ENCODE measurements around the gene HIRIP3.

Gene HIRIP3

DNA sequence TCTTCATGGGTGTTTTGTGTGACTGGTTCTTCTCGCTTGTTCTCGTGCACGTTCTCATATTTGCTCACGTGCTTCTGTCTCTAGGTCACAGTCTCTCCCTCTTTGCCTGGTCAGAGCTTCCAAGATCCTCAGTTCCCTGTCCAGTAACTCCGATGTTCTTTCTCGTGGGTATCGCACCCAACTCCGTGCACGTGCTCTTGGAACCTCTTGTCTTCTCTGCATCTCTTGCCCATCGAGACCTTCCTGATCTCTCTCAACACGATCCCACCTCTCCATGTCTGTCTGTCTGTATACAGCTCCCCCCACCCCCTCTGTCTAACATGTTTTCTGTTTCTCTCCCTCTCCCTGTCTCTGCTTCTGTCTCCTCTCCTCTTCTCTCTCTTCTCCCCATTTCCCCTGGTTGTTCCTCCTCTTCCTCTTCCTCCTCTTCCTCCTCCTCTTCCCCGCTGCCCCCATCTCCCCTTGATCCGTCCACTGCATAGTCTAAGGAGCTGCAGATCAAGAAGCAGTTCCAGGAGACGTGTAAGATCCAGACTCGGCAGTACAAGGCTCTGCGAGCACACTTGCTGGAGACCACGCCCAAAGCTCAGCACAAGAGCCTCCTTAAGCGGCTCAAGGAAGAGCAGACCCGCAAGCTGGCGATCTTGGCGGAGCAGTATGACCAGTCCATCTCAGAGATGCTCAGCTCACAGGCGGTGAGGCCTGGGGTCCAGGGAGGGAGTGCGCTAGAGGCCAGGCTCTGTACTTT, 6.1 kb downstream of the HIRIP3 start:
- H3K4me3 ChIP-seq (ENCODE audit: extremely low read depth, insufficient read depth, low read length, poor library complexity, severe bottlenecking), result no peak overlapping the region
- WGBS, 2 experiments (ENCODE audit: insufficient coverage in 2 of 2), result 96% methylated on average over 23 of the region's 23 CpGs
- H3K36me3 ChIP-seq (ENCODE audit: control insufficient read depth, insufficient read depth, low read length), result peaks cover 97% of the 10 kb centered on the region
- H3K27ac ChIP-seq (ENCODE audit: low read depth, low read length, severe bottlenecking), result no peak overlapping the region
- H3K9me3 ChIP-seq (ENCODE audit: control insufficient read depth, low read length), result no peaks in the 10 kb centered on the region
- no peaks in the 10 kb centered on the region for H3K4me1 ChIP-seq (ENCODE audit: control insufficient read depth, insufficient read depth, low read length, poor library complexity, severe bottlenecking)

DNA sequence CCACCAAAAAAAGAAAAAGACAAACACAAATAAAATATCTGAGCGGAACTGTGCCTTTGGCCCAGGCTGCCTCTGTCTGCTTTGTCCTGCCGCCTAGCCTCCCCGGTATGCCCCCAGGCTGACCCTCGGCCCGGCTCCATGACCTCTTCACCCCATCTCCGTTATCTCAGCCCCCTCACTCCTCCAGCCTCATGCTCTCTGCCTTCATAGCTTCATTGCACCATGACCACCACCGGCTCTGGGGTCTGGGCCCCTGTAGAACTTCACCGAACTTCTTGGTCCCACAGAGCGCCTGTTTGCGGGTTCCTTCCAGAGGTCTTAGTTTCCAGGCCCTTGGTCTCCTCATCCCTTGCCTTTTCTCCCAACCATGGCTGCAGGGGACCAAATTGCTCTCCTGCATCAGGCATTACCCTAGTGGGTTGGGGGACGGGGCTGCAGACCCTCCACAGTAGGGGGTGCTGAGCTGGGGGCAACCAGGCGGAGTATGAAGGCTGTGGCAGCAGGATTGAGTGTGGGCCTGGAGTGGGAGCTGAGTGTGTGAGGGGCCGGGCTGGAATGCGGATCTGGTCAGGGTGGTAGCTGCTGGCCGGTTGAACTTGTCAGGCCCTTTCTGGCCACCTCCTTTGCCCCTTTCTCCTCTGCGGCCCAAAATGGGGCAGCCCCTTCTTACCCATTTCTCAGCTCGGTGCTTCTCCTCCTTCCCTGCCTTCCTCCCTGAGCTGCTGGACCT, 6.9 kb downstream of the HIRIP3 start:
- WGBS, 2 experiments (ENCODE audit: insufficient coverage in 2 of 2), result 95 to 96% methylated on average over 13 to 16 of the region's 17 CpGs
- Histone ChIP-seq H3K36me3 (ENCODE audit: control insufficient read depth, insufficient read depth, low read length) (peaks cover 100% of the 10 kb centered on the region), H3K4me1 (ENCODE audit: control insufficient read depth, insufficient read depth, low read length, poor library complexity, severe bottlenecking) (no peaks in the 10 kb centered on the region), H3K4me3 (ENCODE audit: extremely low read depth, insufficient read depth, low read length, poor library complexity, severe bottlenecking) (no peak overlapping the region), H3K27ac (ENCODE audit: low read depth, low read length, severe bottlenecking) (no peak overlapping the region), H3K9me3 (ENCODE audit: control insufficient read depth, low read length) (no peaks in the 10 kb centered on the region)

GRCh38 chr16:29987371-29988085, 7.9 kb downstream of the HIRIP3 start:
- no peak overlapping the region for H3K4me3 ChIP-seq (ENCODE audit: extremely low read depth, insufficient read depth, low read length, poor library complexity, severe bottlenecking)
- no peak overlapping the region for H3K27ac ChIP-seq (ENCODE audit: low read depth, low read length, severe bottlenecking)
- H3K36me3 ChIP-seq (ENCODE audit: control insufficient read depth, insufficient read depth, low read length), result peaks cover 100% of the 10 kb centered on the region
- 94 to 96% methylated on average over 32 to 33 of the region's 35 CpGs for WGBS, 2 experiments (ENCODE audit: insufficient coverage in 2 of 2)
- H3K4me1 ChIP-seq (ENCODE audit: control insufficient read depth, insufficient read depth, low read length, poor library complexity, severe bottlenecking), result no peaks in the 10 kb centered on the region
- H3K9me3 ChIP-seq (ENCODE audit: control insufficient read depth, low read length), result no peaks in the 10 kb centered on the region

DNA sequence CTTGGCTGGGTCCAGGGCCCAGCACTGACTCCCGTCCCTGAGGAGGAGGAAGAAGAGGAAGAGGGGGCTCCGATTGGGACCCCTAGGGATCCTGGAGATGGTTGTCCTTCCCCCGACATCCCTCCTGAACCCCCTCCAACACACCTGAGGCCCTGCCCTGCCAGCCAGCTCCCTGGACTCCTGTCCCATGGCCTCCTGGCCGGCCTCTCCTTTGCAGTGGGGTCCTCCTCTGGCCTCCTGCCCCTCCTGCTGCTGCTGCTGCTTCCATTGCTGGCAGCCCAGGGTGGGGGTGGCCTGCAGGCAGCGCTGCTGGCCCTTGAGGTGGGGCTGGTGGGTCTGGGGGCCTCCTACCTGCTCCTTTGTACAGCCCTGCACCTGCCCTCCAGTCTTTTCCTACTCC, 8.5 kb downstream of the HIRIP3 start:
- peaks cover 100% of the 10 kb centered on the region for H3K36me3 ChIP-seq (ENCODE audit: control insufficient read depth, insufficient read depth, low read length)
- no peak overlapping the region for H3K4me3 ChIP-seq (ENCODE audit: extremely low read depth, insufficient read depth, low read length, poor library complexity, severe bottlenecking)
- H3K27ac ChIP-seq (ENCODE audit: low read depth, low read length, severe bottlenecking), result no peak overlapping the region
- no peaks in the 10 kb centered on the region for H3K9me3 ChIP-seq (ENCODE audit: control insufficient read depth, low read length)
- H3K4me1 ChIP-seq (ENCODE audit: control insufficient read depth, insufficient read depth, low read length, poor library complexity, severe bottlenecking), result no peaks in the 10 kb centered on the region
- WGBS, 2 experiments (ENCODE audit: insufficient coverage in 2 of 2), result 86 to 94% methylated on average over 1 to 3 of the region's 5 CpGs

DNA sequence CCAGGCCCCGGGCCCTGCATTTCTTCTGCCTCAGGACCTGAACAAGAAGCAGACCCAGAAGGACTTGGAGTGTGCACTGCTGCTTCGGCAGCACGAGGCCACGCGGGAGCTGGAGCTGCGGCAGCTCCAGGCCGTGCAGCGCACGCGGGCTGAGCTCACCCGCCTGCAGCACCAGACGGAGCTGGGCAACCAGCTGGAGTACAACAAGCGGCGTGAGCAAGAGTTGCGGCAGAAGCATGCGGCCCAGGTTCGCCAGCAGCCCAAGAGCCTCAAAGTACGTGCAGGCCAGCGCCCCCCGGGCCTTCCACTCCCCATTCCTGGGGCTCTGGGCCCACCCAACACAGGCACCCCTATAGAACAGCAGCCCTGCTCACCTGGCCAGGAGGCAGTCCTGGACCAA, 9.2 kb downstream of the HIRIP3 start:
- Histone ChIP-seq H3K36me3 (ENCODE audit: control insufficient read depth, insufficient read depth, low read length) (peaks cover 100% of the 10 kb centered on the region), H3K4me3 (ENCODE audit: extremely low read depth, insufficient read depth, low read length, poor library complexity, severe bottlenecking) (no peak overlapping the region), H3K9me3 (ENCODE audit: control insufficient read depth, low read length) (no peaks in the 10 kb centered on the region), H3K4me1 (ENCODE audit: control insufficient read depth, insufficient read depth, low read length, poor library complexity, severe bottlenecking) (no peaks in the 10 kb centered on the region), H3K27ac (ENCODE audit: low read depth, low read length, severe bottlenecking) (no peak overlapping the region)
- WGBS, 2 experiments (ENCODE audit: insufficient coverage in 2 of 2), result 93 to 96% methylated on average over 15 to 20 of the region's 20 CpGs

DNA sequence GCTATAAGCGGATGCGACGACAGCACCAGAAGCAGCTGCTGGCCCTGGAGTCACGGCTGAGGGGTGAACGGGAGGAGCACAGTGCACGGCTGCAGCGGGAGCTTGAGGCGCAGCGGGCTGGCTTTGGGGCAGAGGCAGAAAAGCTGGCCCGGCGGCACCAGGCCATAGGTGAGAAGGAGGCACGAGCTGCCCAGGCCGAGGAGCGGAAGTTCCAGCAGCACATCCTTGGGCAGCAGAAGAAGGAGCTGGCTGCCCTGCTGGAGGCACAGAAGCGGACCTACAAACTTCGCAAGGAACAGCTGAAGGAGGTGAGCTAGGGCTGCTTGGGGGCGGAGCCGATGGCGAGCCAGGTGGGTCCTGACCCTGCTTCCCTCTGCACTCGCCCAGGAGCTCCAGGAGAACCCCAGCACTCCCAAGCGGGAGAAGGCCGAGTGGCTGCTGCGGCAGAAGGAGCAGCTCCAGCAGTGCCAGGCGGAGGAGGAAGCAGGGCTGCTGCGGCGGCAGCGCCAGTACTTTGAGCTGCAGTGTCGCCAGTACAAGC, 10.1 kb downstream of the HIRIP3 start:
- Histone ChIP-seq H3K9me3 (ENCODE audit: control insufficient read depth, low read length) (no peaks in the 10 kb centered on the region), H3K4me3 (ENCODE audit: extremely low read depth, insufficient read depth, low read length, poor library complexity, severe bottlenecking) (no peak overlapping the region), H3K4me1 (ENCODE audit: control insufficient read depth, insufficient read depth, low read length, poor library complexity, severe bottlenecking) (no peaks in the 10 kb centered on the region), H3K36me3 (ENCODE audit: control insufficient read depth, insufficient read depth, low read length) (peaks cover 100% of the 10 kb centered on the region), H3K27ac (ENCODE audit: low read depth, low read length, severe bottlenecking) (no peak overlapping the region)
- 96% methylated on average over 23 to 27 of the region's 28 CpGs for WGBS, 2 experiments (ENCODE audit: insufficient coverage in 2 of 2)

- WGBS, 2 experiments (ENCODE audit: insufficient coverage in 2 of 2), result 97% methylated on average over 4 of the region's 5 CpGs; no CpG with 5 or more reads in 1 of the 2 experiments
- no peaks in the 10 kb centered on the region for H3K9me3 ChIP-seq (ENCODE audit: control insufficient read depth, low read length)
- H3K36me3 ChIP-seq (ENCODE audit: control insufficient read depth, insufficient read depth, low read length), result peaks cover 100% of the 10 kb centered on the region
- H3K27ac ChIP-seq (ENCODE audit: low read depth, low read length, severe bottlenecking), result no peak overlapping the region
- H3K4me1 ChIP-seq (ENCODE audit: control insufficient read depth, insufficient read depth, low read length, poor library complexity, severe bottlenecking), result no peaks in the 10 kb centered on the region
- no peak overlapping the region for H3K4me3 ChIP-seq (ENCODE audit: extremely low read depth, insufficient read depth, low read length, poor library complexity, severe bottlenecking)
These were observed 10.7 kb downstream of the HIRIP3 start for GRCh38 chr16:29984764-29985147.

DNA sequence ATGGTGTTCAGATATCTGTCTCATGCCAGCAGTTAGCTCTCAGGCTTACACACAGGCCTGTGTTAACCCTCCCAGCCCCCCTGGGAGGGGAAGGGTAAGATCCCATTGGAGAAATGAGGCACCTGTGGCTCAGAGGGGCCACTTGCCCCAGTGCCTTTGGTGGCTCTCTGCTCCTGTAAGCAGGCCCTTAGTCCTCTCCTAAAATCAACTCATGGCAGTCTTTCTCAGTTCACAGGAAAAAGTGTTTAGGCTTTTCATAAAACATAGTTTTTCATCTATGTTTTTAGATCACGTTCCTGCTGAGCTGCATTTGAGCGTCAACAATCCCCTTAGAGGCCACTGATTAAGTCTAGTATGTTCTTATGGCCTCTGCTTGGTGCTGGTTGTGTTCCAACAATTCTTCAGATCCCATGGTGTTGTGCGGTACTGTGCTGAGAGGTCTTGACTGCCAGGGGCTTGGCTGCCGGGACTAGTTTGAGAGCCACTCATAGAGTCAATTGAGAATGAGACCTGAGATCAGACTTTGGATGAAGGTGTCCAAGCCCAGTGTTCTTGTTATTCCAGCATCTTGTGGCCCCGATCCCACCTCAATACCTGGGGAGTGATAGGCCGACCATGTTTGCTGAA, 11.2 kb downstream of the HIRIP3 start:
- no peak overlapping the region for H3K27ac ChIP-seq (ENCODE audit: low read depth, low read length, severe bottlenecking)
- WGBS, 2 experiments (ENCODE audit: insufficient coverage in 2 of 2), result 89 to 96% methylated on average over 4 to 6 of the region's 6 CpGs
- peaks cover 100% of the 10 kb centered on the region for H3K36me3 ChIP-seq (ENCODE audit: control insufficient read depth, insufficient read depth, low read length)
- no peaks in the 10 kb centered on the region for H3K4me1 ChIP-seq (ENCODE audit: control insufficient read depth, insufficient read depth, low read length, poor library complexity, severe bottlenecking)
- H3K4me3 ChIP-seq (ENCODE audit: extremely low read depth, insufficient read depth, low read length, poor library complexity, severe bottlenecking), result no peak overlapping the region
- H3K9me3 ChIP-seq (ENCODE audit: control insufficient read depth, low read length), result no peaks in the 10 kb centered on the region

- WGBS, 2 experiments (ENCODE audit: insufficient coverage in 2 of 2), result 98 to 100% methylated on average over 9 to 11 of the region's 12 CpGs
- no peaks in the 10 kb centered on the region for H3K9me3 ChIP-seq (ENCODE audit: control insufficient read depth, low read length)
- peaks cover 100% of the 10 kb centered on the region for H3K36me3 ChIP-seq (ENCODE audit: control insufficient read depth, insufficient read depth, low read length)
- no peak overlapping the region for H3K4me3 ChIP-seq (ENCODE audit: extremely low read depth, insufficient read depth, low read length, poor library complexity, severe bottlenecking)
- H3K27ac ChIP-seq (ENCODE audit: low read depth, low read length, severe bottlenecking), result no peak overlapping the region
- no peaks in the 10 kb centered on the region for H3K4me1 ChIP-seq (ENCODE audit: control insufficient read depth, insufficient read depth, low read length, poor library complexity, severe bottlenecking)
These were observed 11.8 kb downstream of the HIRIP3 start for GRCh38 chr16:29983420-29984136.

All from mesodermal cell (in vitro differentiated cells).